ENCODE results near the gene TMEM132C. TPM values are rescaled to one million over a fixed set of nuclear protein-coding genes. Genes with fewer than 3 reads are reported as not detected.

TMEM132C gene
- total and polyA plus RNA-seq, 2 donors (not counting 3 experiments of a cell fraction or from before 2014, with no cell fraction given): not detected

DNA sequence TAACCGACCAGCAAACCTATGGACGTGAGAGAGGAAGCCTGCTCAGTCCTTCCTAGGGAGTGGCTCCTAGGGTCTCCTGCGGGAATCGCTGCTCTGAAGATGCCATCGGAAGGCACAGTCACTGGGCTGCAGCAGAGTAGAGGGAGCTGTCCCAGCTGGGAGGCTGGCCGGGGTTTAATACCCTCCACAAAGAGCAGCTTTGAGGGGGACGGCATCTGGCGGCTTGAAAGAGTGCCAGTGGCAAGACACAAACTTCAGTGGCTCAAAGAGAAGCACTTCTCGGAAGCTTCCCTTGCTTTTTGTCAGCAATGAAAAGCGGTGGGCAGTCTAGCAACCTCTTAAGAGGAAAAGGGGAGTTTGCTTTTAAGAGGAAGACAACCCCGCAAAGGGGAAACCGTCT is 114.6 kb downstream of the TMEM132C start:
- CTCF ChIA-PET: interaction anchor here (0.9 kb wide), 1 partner anchor 11 kb away, joined by 3 read pairs; no protein-coding TSS in a partner anchor
- H2AFZ ChIP-seq (ENCODE audit: low read depth, low read length): no peak overlapping the region

More for the DNA sequence above, 114.6 kb downstream of the TMEM132C start:
- no peak for FAIRE-seq
- Histone ChIP-seq H3K9ac (replicated peaks; ENCODE audit: extremely low read depth, insufficient read depth, low read length) (no peak overlapping the region), H4K20me1 (replicated peaks; ENCODE audit: control insufficient read depth, extremely low read depth, insufficient read depth, low read length) (no peaks in the 10 kb centered on the region), H3K9me1 (replicated peaks; ENCODE audit: control insufficient read depth, extremely low read depth, insufficient read depth, low read length) (no peaks in the 10 kb centered on the region), H3K27ac (ENCODE audit: insufficient read depth, low read depth, low read length) (no peak overlapping the region), H3K27me3 (ENCODE audit: control insufficient read depth in 2 of 2, insufficient read depth in 2 of 2, low read length in 2 of 2) (no peaks in the 10 kb centered on the region), H3K36me3 (ENCODE audit: control insufficient read depth in 2 of 2, extremely low read depth in 1 of 2, insufficient read depth in 2 of 2, low read length in 2 of 2) (no peaks in the 10 kb centered on the region), H3K9me3 (replicated peaks; ENCODE audit: control insufficient read depth, insufficient read depth, low read length) (peaks cover 9% of the 10 kb centered on the region), H3K79me2 (ENCODE audit: control insufficient read depth, insufficient read depth, low read length) (no peaks in the 10 kb centered on the region), H3K4me1 (ENCODE audit: control insufficient read depth, extremely low read depth, insufficient read depth, low read length) (no peaks in the 10 kb centered on the region), H3K4me2 (ENCODE audit: insufficient read depth, low read length) (no peak overlapping the region), H3K4me3 (replicated peaks in 1 of 3; ENCODE audit: insufficient read depth in 1 of 3, low read depth in 1 of 3, low read length in 3 of 3) (no peak overlapping the region)
- dilution Hi-C loops (cut with MboI; ENCODE audit: extremely low pct_ligation_motif_present, low sequenced_read_pairs): no loop called here
- intact Hi-C loops (cut with micrococcal nuclease): no loop called here
- POLR2A ChIA-PET: no interaction called here
- DNase-seq (ENCODE audit: low read depth, low spot score): no peak
- no TSS peak for BruUV-seq (replicated peaks)
- no peak for TF ChIP-seq MYC (IDR thresholded peaks at IDR 0.05; ENCODE audit: low read depth, low read length)
- TF ChIP-seq, protein P1, sequence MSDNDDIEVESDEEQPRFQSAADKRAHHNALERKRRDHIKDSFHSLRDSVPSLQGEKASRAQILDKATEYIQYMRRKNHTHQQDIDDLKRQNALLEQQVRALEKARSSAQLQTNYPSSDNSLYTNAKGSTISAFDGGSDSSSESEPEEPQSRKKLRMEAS (IDR thresholded peaks at IDR 0.05; ENCODE audit: insufficient read depth, insufficient read length): no peak
- TF ChIP-seq EZH2 (IDR thresholded peaks at IDR 0.05; ENCODE audit: borderline replicate concordance, low read depth, low read length, severe bottlenecking): no peak
- no peak for TF ChIP-seq JUN (IDR thresholded peaks at IDR 0.05; ENCODE audit: borderline replicate concordance, insufficient read depth, insufficient read length, low read depth)
- no peak for TF ChIP-seq POLR2A (IDR thresholded peaks at IDR 0.05; ENCODE audit: low read depth, low read length)
- TF ChIP-seq FOS (IDR thresholded peaks at IDR 0.05; ENCODE audit: borderline replicate concordance, insufficient read depth, low read length): no peak
- TF ChIP-seq, protein P2, sequence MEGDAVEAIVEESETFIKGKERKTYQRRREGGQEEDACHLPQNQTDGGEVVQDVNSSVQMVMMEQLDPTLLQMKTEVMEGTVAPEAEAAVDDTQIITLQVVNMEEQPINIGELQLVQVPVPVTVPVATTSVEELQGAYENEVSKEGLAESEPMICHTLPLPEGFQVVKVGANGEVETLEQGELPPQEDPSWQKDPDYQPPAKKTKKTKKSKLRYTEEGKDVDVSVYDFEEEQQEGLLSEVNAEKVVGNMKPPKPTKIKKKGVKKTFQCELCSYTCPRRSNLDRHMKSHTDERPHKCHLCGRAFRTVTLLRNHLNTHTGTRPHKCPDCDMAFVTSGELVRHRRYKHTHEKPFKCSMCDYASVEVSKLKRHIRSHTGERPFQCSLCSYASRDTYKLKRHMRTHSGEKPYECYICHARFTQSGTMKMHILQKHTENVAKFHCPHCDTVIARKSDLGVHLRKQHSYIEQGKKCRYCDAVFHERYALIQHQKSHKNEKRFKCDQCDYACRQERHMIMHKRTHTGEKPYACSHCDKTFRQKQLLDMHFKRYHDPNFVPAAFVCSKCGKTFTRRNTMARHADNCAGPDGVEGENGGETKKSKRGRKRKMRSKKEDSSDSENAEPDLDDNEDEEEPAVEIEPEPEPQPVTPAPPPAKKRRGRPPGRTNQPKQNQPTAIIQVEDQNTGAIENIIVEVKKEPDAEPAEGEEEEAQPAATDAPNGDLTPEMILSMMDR (IDR thresholded peaks at IDR 0.05; ENCODE audit: extremely low read depth in 1 of 2, insufficient read depth in 1 of 2, low read depth in 1 of 2, low read length in 2 of 2): no peak
- TF ChIP-seq POLR2AphosphoS5 (IDR thresholded peaks at IDR 0.05; ENCODE audit: insufficient read depth, low read depth, low read length): no peak
- TF ChIP-seq GATA2 (IDR thresholded peaks at IDR 0.05; ENCODE audit: insufficient read depth, insufficient read length, low read depth, low read length): no peak

All from endothelial cell of umbilical vein (primary cell).